Osteocyte (in vitro differentiated cells): ENCODE results near the gene DNM3. TPM values are rescaled to one million over a fixed set of nuclear protein-coding genes. Genes with fewer than 3 reads are reported as not detected.

Experiments
- DNase-seq: peaks from one replicate; pipeline ENCODE4 v3.0.0; 2021; ENCODE audit warnings: mixed read lengths; ENCODE audit not compliant: unreplicated experiment; ENCODE audit errors: extremely low spot score
- H3K27ac Mint-ChIP-seq: one replicate; pipeline ENCODE4 v1.8.0; 2021; ENCODE audit warnings: mild to moderate bottlenecking, mixed read lengths; ENCODE audit not compliant: unreplicated experiment
- H3K27me3 Mint-ChIP-seq: one replicate; pipeline ENCODE4 v1.8.0; 2021; ENCODE audit warnings: mixed read lengths; ENCODE audit not compliant: unreplicated experiment
- H3K36me3 Mint-ChIP-seq: one replicate; pipeline ENCODE4 v1.8.0; 2021; ENCODE audit warnings: mixed read lengths; ENCODE audit not compliant: unreplicated experiment
- H3K4me1 Mint-ChIP-seq: one replicate; pipeline ENCODE4 v1.8.0; 2021; ENCODE audit warnings: mixed read lengths; ENCODE audit not compliant: unreplicated experiment
- H3K4me3 Mint-ChIP-seq: one replicate; pipeline ENCODE4 v1.8.0; 2021; ENCODE audit warnings: mild to moderate bottlenecking, moderate library complexity, mixed read lengths; ENCODE audit not compliant: unreplicated experiment
- H3K9me3 Mint-ChIP-seq: one replicate; pipeline ENCODE4 v1.8.0; 2021; ENCODE audit warnings: mixed read lengths; ENCODE audit not compliant: unreplicated experiment
- total RNA-seq: library from RNA; stranded (reverse); gene quantifications from 2 replicates; pipeline ENCODE4 v1.2.1, GENCODE V29; 2021
- TF ChIP-seq, protein P1 (sequence below): fragments of 200-600 bp; sonication (generic); IDR thresholded peaks from 2 replicates; pipeline ENCODE4 v1.5.0; 2021; ENCODE audit warnings: antibody characterized with exemption, mild to moderate bottlenecking, moderate library complexity

The DNM3 gene
- total RNA-seq, 1 donor from 2014 or later: 3.7 TPM

DNA sequence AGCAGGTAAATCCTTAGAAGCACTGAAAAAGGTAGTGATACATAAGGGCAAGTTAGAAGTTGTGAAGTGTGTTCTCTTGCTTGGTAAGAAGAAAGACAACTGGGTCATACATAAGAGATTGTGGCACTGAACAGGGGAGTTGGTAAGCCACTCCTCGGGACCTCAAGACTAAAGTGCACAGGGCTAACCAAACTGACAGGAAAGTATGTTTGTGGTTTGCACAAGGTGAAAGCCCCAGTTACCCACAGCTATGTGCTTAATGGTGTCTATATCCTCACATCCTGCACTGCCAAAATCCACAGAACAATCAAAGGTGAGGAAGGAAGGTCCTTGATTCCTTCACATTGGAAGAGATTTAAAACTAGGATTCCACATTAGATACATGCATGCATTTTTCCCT, 276.5 kb downstream of the DNM3 start:
- Mint-ChIP-seq H3K27me3 (no peaks in the 10 kb centered on the region), H3K4me3 (no peak overlapping the region), H3K4me1 (peaks cover 23% of the 10 kb centered on the region), H3K36me3 (peaks cover 3% of the 10 kb centered on the region), H3K27ac (no peak overlapping the region), H3K9me3 (no peaks in the 10 kb centered on the region)
- no peak for DNase-seq
- TF ChIP-seq, protein P1, sequence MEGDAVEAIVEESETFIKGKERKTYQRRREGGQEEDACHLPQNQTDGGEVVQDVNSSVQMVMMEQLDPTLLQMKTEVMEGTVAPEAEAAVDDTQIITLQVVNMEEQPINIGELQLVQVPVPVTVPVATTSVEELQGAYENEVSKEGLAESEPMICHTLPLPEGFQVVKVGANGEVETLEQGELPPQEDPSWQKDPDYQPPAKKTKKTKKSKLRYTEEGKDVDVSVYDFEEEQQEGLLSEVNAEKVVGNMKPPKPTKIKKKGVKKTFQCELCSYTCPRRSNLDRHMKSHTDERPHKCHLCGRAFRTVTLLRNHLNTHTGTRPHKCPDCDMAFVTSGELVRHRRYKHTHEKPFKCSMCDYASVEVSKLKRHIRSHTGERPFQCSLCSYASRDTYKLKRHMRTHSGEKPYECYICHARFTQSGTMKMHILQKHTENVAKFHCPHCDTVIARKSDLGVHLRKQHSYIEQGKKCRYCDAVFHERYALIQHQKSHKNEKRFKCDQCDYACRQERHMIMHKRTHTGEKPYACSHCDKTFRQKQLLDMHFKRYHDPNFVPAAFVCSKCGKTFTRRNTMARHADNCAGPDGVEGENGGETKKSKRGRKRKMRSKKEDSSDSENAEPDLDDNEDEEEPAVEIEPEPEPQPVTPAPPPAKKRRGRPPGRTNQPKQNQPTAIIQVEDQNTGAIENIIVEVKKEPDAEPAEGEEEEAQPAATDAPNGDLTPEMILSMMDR: no peak

DNA sequence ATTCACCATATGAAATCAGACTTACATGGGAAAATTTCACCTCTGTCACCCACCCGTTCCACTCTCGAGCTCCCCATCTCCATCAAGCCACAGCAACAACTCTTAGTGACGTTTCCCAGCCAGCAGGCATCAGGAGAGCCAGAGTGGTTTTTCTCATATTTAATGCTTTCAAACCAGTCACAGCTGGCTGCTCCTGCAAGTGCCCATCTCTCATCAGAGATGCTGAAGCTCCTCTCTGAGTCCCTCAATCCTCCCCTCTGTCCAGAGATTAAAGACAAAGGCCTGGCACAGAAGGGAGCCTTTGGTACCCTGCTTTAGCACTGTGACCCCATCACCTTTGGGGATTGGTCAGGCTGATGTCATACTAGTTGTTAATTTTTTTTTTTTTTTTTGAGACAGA, 277.3 kb downstream of the DNM3 start:
- Mint-ChIP-seq H3K4me1 (peaks cover 20% of the 10 kb centered on the region), H3K27me3 (no peaks in the 10 kb centered on the region), H3K27ac (no peak overlapping the region), H3K4me3 (no peak overlapping the region), H3K36me3 (peaks cover 3% of the 10 kb centered on the region), H3K9me3 (no peaks in the 10 kb centered on the region)
- DNase-seq: no peak
- TF ChIP-seq, protein P1: no peak

DNA sequence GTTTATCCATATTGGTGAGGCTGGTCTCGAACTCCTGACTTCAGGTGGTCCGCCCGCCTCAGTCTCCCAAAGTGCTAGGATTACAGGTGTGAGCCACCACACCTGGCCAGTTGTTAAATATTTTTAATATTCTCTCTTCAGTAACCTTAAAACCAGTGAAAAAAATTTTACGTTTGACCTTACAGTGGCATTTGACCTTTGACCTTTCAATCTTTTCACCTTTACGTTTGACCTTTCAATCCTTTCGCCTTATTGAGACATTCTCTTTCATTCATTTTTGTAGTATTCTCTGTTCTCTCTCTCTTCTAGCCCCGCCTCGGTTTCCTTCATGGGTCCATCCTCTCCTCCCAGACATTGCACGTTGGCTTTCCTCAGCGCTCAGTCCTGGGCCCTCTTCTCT, 277.9 kb downstream of the DNM3 start:
- DNase-seq: no peak

DNA sequence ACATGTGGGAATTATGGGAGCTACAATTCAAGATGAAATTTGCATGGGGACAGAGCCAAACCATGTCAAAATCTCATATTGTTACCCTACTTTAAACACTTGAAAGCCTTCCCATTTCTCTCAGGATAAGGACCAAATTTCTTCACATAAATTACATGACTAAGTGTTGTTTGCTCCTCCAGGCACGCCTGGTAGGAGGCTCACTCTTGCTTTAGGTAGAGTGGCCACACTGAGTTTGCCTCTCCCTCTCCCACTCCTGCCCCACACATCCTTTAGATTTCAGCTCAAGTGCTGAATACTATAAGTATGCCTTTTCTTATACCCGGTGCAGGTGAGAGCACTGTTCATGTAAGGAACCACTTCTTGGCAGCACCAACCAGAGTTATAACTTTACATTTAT, 279.1 kb downstream of the DNM3 start:
- Mint-ChIP-seq H3K9me3 (no peaks in the 10 kb centered on the region), H3K36me3 (peaks cover 3% of the 10 kb centered on the region), H3K4me1 (peaks cover 12% of the 10 kb centered on the region), H3K27ac (no peak overlapping the region), H3K27me3 (no peaks in the 10 kb centered on the region), H3K4me3 (no peak overlapping the region)
- TF ChIP-seq, protein P1: no peak
- no peak for DNase-seq

More for the DNA sequence above, 277.9 kb downstream of the DNM3 start:
- H3K4me3 Mint-ChIP-seq: no peak overlapping the region
- H3K9me3 Mint-ChIP-seq: no peaks in the 10 kb centered on the region
- TF ChIP-seq, protein P1: no peak
- H3K27me3 Mint-ChIP-seq: no peaks in the 10 kb centered on the region
- peaks cover 15% of the 10 kb centered on the region for H3K4me1 Mint-ChIP-seq
- H3K36me3 Mint-ChIP-seq: peaks cover 3% of the 10 kb centered on the region
- H3K27ac Mint-ChIP-seq: no peak overlapping the region

DNA sequence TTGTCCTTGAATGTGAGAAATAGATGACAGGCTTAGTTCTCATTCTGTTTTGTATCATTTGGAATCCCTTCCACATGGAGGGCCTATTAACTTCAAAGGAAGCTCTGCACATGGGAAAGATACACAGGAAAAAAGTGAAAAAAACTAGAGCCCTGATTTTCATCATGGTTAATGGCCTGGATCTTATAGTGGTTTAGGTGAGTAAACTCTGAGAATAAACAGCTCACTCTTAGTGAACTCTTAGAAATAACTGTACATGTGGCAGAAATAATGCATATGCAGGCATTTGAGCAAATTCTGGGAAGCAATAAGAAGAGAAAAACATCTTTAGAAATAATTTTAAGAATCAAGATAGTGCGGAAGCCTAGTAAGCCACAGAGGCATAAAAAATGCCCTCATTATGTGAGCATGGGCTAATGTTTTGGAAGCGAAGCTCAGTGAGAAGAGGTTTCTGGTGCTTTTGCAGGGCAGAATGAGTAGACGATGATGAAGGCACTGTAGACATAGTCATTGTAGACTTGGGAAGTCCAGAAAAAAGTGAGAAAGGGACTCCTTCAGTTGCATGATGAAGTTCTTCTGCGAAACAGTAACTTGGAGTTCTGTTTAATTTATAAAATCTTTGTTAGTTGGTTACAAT, 279.9 kb downstream of the DNM3 start:
- Mint-ChIP-seq H3K36me3 (peaks cover 3% of the 10 kb centered on the region), H3K4me1 (peaks cover 4% of the 10 kb centered on the region), H3K9me3 (no peaks in the 10 kb centered on the region), H3K27ac (no peak overlapping the region), H3K4me3 (no peak overlapping the region), H3K27me3 (no peaks in the 10 kb centered on the region)
- DNase-seq: no peak
- TF ChIP-seq, protein P1: no peak
